ENCODE measurements around the gene MCF2L. TPM values are rescaled to one million over a fixed set of nuclear protein-coding genes. Genes with fewer than 3 reads are reported as not detected.

Gene MCF2L
- total RNA-seq, 1 donor from 2014 or later = 12.3 TPM

- H3K27me3 ChIP-seq (ENCODE audit: control insufficient read depth, insufficient read depth, low read length) = peaks cover 12% of the 10 kb centered on the region
- H3K36me3 ChIP-seq (ENCODE audit: control insufficient read depth, insufficient read depth, low read length) = no peaks in the 10 kb centered on the region
- DNase-seq (ENCODE audit: low read depth) = no peak
- TF ChIP-seq CTCF (IDR thresholded peaks at IDR 0.05; ENCODE audit: insufficient read depth, low read length, poor library complexity, severe bottlenecking) = peak; percentile 19
- H3K4me3 ChIP-seq (ENCODE audit: low read depth, low read length) = no peak overlapping the region
These were observed 154.5 kb downstream of the MCF2L start for GRCh38 chr13:113123226-113124201.

GRCh38 chr13:113124211-113124970 is 155.4 kb downstream of the MCF2L start:
- no peak for TF ChIP-seq CTCF (IDR thresholded peaks at IDR 0.05; ENCODE audit: insufficient read depth, low read length, poor library complexity, severe bottlenecking)
- H3K36me3 ChIP-seq (ENCODE audit: control insufficient read depth, insufficient read depth, low read length) = no peaks in the 10 kb centered on the region
- H3K4me3 ChIP-seq (ENCODE audit: low read depth, low read length) = no peak overlapping the region
- no peak for DNase-seq (ENCODE audit: low read depth)
- H3K27me3 ChIP-seq (ENCODE audit: control insufficient read depth, insufficient read depth, low read length) = peaks cover 14% of the 10 kb centered on the region

- Histone ChIP-seq H3K27me3 (ENCODE audit: control insufficient read depth, insufficient read depth, low read length) (peaks cover 19% of the 10 kb centered on the region), H3K4me3 (ENCODE audit: low read depth, low read length) (no peak overlapping the region), H3K36me3 (ENCODE audit: control insufficient read depth, insufficient read depth, low read length) (no peaks in the 10 kb centered on the region)
- DNase-seq (ENCODE audit: low read depth) = no peak
- TF ChIP-seq CTCF (IDR thresholded peaks at IDR 0.05; ENCODE audit: insufficient read depth, low read length, poor library complexity, severe bottlenecking) = no peak
These were observed 156.7 kb downstream of the MCF2L start for GRCh38 chr13:113125506-113126264.

GRCh38 chr13:113126265-113127150 is 157.5 kb downstream of the MCF2L start:
- no peak for TF ChIP-seq CTCF (IDR thresholded peaks at IDR 0.05; ENCODE audit: insufficient read depth, low read length, poor library complexity, severe bottlenecking)
- Histone ChIP-seq H3K36me3 (ENCODE audit: control insufficient read depth, insufficient read depth, low read length) (no peaks in the 10 kb centered on the region), H3K27me3 (ENCODE audit: control insufficient read depth, insufficient read depth, low read length) (peaks cover 24% of the 10 kb centered on the region), H3K4me3 (ENCODE audit: low read depth, low read length) (no peak overlapping the region)
- DNase-seq (ENCODE audit: low read depth) = no peak

- no peak for DNase-seq (ENCODE audit: low read depth)
- Histone ChIP-seq H3K27me3 (ENCODE audit: control insufficient read depth, insufficient read depth, low read length) (peaks cover 17% of the 10 kb centered on the region), H3K36me3 (ENCODE audit: control insufficient read depth, insufficient read depth, low read length) (no peaks in the 10 kb centered on the region), H3K4me3 (ENCODE audit: low read depth, low read length) (no peak overlapping the region)
- no peak for TF ChIP-seq CTCF (IDR thresholded peaks at IDR 0.05; ENCODE audit: insufficient read depth, low read length, poor library complexity, severe bottlenecking)
These were observed 160.5 kb downstream of the MCF2L start for GRCh38 chr13:113129480-113129879.
